ENCODE measurements around the gene MYPOP. TPM values are rescaled to one million over a fixed set of nuclear protein-coding genes. Genes with fewer than 3 reads are reported as not detected.
"Not testable (repeated sequence)": the region's sequence is repeated elsewhere in the genome, so short reads cannot be mapped to it uniquely, and the experiment has no call there.

The MYPOP gene
- total RNA-seq, 2 donors from 2014 or later, result 10.4 to 11.9 TPM

DNA sequence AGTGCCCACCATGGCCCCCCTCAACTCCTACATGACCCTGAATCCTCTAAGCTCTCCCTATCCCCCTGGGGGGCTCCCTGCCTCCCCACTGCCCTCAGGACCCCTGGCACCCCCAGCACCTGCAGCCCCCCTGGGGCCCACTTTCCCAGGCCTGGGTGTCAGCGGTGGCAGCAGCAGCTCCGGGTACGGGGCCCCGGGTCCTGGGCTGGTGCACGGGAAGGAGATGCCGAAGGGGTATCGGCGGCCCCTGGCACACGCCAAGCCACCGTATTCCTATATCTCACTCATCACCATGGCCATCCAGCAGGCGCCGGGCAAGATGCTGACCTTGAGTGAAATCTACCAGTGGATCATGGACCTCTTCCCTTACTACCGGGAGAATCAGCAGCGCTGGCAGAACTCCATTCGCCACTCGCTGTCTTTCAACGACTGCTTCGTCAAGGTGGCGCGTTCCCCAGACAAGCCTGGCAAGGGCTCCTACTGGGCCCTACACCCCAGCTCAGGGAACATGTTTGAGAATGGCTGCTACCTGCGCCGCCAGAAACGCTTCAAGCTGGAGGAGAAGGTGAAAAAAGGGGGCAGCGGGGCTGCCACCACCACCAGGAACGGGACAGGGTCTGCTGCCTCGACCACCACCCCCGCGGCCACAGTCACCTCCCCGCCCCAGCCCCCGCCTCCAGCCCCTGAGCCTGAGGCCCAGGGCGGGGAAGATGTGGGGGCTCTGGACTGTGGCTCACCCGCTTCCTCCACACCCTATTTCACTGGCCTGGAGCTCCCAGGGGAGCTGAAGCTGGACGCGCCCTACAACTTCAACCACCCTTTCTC is 30.1 kb downstream of the MYPOP start:
- DNase-seq (no peak), ATAC-seq (no peak)
- intact Hi-C loops (cut with DNase I, micrococcal nuclease), result no loop called here

DNA sequence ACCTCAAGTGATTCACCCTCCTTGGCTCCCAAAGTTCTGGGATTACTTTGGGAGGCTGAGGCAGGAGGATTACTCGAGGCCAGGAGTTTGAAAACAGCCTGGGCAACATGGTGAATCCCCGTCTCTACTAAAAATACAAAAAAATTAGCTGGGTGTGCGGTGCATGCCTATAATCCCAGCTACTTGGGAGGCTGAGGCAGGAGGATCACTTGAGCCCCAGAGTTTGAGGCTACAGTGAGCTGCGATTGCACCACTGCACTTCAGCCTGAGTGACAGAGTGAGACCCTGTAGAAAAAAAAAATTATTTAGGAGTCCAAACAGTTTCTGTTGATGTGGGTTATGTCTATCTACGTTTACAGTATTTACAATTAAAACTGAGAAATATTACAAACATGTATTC is 31.6 kb downstream of the MYPOP start:
- DNase-seq, result no peak
- ATAC-seq, result no peak
- intact Hi-C loops (cut with DNase I, micrococcal nuclease), result no loop called here

DNA sequence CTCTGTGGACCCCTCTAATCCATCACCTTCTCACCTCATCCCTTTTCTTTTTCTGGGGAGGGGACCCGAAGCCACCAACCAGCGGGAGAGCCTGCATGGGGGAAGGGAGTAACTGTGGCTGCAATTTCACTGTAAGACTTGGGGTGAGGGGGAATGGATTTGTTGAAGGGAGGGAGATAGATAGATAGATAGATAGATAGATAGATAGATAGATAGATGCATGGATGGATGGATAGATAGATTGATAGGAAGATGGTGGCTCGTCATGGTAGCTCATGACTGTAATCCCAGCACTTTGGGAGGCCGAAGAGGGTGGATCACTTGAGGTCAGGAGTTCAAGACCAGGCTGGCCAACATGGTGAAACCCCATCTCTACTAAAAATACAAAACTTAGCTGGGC is 35.2 kb downstream of the MYPOP start:
- ATAC-seq; intact Hi-C loops (cut with DNase I, micrococcal nuclease): not testable (repeated sequence)

DNA sequence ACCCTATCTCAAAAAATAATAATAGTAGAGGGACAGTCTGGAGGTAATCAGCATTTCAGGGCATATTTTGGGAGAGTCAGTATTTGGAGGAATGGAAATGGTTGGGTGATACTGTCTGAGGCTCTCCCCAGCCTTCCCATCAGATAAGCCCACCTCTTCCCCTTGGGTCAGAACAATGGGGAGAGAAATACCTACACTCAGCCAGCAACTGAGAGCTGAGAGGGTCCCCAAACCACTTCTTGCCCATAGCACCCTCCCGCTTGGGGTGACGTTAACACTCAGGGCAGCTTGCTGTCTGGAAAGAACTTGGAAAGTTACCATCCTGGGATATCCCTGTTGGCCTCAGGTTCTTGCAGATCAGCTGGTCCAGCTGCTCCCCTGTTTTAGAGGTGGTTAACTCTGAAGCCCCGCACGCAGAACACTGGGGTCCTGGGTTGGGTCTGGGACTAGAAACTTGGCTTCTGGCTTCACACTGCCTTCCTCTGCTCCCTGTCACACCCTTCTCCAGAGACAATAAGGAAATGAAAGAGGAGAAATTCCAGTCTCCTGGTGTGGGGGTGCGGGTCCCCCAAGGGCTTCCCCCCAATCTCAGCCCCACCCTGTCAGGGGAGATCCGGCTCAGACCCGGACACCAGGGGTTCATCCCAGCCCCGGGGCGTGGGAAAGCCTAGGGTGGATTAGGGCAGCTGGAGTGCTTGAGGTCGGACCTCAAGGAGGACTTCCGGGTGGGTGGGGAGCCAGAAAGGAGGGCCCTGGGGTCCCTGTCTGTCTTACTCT is 35.8 kb downstream of the MYPOP start:
- DNase-seq, result peak; percentile 58 to 65
- intact Hi-C loops (cut with DNase I, micrococcal nuclease), result no loop called here
- ATAC-seq, result peak; percentile 27

More for the DNA sequence above, 35.2 kb downstream of the MYPOP start:
- DNase-seq, result not testable (repeated sequence)

GRCh38 chr19:45865269-45865948 is 37.0 kb downstream of the MYPOP start:
- intact Hi-C loops (cut with DNase I, micrococcal nuclease), result no loop called here
- DNase-seq (peak; percentile 50 to 70), ATAC-seq (peak; percentile 11)

- no peak for DNase-seq
- intact Hi-C loops (cut with DNase I, micrococcal nuclease), result no loop called here
These were observed 37.8 kb downstream of the MYPOP start for GRCh38 chr19:45864629-45865082.

DNA sequence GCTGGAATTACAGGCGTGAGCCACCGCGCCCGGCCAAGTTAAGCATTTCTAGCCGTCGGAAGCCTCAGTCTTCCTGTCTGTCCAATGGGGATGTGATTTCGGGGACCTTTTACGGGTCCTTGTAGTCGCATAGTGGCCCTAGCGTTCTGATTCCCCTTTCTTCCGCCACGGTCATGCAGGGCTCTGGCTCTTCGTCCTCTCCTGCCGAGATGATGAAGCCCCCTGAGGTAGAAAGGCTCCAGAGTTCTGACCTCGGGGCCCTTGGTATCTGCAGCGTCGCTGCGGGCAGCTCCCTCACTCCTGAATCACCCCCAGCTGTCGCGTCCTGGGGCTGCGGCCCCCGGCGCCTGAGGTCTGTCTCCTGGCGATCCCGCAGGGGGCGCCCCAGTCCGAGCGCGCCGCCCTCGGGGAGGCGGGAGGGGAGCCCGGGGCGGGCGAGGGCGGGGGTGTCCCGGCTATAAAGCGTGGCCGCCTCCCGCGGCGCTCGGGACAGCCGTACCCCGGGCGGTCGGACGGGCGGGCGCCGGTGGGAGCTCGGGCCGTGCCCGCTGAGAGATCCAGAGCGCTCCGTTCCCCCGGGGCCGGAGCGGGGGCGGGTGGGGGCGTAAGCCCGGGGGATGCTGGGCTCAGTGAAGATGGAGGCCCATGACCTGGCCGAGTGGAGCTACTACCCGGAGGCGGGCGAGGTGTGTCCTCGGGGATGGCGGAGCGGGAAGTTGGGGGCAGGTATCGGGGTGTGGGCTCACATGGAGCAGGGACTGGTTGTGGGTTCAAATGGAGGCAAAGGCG is 38.4 kb downstream of the MYPOP start, which contains the start of gene FOXA3:
Gene FOXA3 (plus strand): TSS at position 487 of the 789 bp plus-strand sequence. CDS start 131 bp downstream, at position 618.
- ATAC-seq, result peak; percentile 67
- DNase-seq, result peak; percentile 68 to 77
- intact Hi-C loops (cut with DNase I, micrococcal nuclease), result no loop called here

More at GRCh38 chr19:45864629-45865082, 37.8 kb downstream of the MYPOP start:
- no peak for ATAC-seq

- no peak for ATAC-seq
- peak in 1 of 2 donors; percentile 48 for DNase-seq
- intact Hi-C loops (cut with DNase I, micrococcal nuclease), result no loop called here
These were observed 39.0 kb downstream of the MYPOP start for GRCh38 chr19:45863335-45863839.

DNA sequence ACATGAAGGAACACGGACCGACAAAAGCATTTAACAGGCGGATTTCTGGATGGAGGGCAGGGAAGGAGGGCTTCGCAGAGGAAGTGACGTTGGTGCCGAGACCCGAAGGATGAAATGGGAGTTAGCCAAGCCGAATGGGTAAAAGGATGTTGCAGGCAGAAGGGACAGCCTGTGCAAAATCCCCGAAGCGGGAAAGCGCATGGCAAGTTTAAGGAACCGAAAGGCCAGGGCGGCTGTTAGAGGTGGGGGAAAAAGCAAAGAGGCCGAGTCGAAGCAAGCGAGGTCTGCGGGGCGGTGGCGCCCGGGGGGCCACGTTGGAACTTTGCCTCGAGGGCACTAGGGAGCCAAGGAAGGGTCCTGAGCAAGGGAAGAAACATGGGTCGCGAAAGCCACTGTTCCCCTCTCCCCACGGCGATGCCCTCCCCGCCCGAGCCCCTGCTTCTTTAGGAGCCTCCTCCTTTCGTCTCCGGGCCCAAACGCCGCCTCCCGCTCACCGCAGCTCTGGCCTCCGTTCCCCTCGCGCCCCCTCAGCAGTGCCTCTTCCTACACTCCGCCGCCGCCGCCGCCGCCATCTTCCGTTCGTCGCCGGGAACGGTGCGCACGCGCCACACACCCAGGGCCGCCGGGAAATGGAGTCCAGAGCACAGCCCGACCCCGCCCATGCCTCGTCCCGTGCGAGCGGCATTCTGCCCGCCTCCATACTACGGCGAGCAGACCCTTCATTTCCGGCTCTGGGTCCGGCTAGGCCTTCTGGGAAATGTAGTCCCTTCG is 39.7 kb downstream of the MYPOP start, which contains the start of gene SYMPK:
Gene SYMPK (minus strand): TSS at position 584 of the 771 bp plus-strand sequence. CDS start 8,652 bp downstream, outside the sequence.
- peak; percentile 99 for DNase-seq
- ATAC-seq, result peak; percentile 81
- intact Hi-C loops (cut with DNase I, micrococcal nuclease), result no loop called here

- no peak for DNase-seq
- intact Hi-C loops (cut with DNase I, micrococcal nuclease), result no loop called here
- peak; percentile 46 for ATAC-seq
These were observed 40.2 kb downstream of the MYPOP start for GRCh38 chr19:45862271-45862563.

DNA sequence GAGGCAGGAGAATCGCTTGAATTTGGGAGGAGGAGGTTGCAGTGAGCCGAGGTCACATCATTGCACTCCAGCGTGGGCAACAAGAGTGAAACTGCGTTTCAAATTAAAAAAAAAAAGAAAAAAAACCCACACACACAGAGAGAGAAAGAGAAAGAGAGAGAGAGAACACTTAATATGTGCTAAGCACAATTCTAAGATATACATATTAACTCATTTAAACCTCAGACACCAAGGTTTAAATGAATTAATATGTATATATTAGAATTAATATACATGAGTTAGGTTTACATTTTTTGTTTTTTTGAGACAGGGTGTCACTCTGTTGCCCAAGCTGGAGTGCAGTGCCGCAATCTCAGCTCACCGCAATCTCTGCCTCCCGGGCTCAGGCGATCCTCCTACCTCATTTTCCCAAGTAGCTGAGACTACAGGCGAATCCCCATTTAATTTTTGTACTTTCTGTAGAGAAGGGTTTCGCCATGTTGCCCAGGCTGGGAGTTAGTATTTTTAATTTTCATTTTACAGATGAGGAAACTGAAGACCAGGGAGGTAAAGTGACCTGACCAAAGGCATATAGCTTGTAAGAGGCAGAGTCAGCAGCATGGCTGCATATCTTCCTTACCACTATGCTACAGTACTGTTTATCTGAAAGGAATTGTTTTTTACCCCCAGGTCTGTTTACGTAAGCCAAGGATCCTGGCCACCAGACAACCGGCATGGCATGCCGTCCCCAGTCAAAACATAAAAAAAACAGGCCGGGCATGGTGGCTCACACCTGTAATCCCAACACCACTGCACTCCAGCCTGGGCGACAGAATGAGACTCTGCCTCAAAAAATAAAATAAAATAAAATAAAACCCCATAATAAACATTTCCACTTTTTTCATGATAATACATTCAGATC is 41.8 kb downstream of the MYPOP start:
- DNase-seq (no peak), ATAC-seq (no peak)
- intact Hi-C loops (cut with DNase I, micrococcal nuclease), result no loop called here

DNA sequence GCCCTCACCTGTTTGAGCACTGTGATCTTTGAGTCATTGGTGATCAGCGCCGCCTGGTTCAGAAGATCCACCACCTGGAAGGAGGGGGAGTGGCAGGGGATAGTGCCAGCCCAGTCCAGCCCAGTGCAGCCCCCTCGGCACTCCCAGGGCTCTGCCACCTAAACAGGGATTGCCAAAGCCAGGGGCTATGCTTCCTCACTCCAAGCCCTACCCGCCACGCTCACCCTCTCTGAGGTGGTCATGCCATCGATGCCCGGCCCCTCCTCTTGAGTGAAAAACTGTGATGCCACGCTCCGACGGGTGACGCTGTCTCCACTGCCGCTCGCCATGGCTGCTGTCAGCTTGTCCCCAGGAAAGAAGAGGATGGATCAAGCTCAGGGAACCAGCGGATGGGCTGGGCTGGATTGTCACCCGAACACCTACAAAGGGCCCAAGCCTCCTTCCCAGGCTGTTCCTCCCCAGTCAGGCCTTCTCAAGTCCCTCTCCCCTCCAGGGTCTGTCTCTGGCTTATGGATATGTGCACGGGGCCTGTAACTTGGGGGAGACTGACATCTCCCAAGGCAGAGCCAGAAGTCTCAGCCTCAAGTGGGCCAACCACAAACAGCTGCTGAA is 48.1 kb downstream of the MYPOP start:
- ATAC-seq (no peak), DNase-seq (no peak)
- intact Hi-C loops (cut with DNase I, micrococcal nuclease), result no loop called here

DNA sequence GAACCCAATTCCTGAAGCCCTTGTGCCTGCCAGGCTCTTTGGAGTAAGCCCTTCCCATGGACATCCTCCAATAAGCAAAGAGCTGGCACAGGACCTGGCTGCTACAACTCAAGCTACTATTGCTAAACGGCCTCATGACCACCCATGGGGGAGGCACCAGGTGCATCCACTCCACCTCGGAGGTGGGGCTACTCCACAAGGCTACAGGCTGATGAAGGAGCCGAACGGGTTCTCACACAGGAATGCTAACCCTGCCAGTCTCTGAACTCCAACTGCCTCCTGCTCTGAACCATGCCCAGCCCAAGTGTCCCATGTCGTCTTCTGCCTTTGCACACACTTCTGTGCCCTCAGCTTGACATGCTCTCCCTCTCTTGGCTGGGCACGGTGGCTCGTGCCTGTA is 49.4 kb downstream of the MYPOP start:
- ATAC-seq, result no peak
- intact Hi-C loops (cut with DNase I, micrococcal nuclease), result no loop called here

DNA sequence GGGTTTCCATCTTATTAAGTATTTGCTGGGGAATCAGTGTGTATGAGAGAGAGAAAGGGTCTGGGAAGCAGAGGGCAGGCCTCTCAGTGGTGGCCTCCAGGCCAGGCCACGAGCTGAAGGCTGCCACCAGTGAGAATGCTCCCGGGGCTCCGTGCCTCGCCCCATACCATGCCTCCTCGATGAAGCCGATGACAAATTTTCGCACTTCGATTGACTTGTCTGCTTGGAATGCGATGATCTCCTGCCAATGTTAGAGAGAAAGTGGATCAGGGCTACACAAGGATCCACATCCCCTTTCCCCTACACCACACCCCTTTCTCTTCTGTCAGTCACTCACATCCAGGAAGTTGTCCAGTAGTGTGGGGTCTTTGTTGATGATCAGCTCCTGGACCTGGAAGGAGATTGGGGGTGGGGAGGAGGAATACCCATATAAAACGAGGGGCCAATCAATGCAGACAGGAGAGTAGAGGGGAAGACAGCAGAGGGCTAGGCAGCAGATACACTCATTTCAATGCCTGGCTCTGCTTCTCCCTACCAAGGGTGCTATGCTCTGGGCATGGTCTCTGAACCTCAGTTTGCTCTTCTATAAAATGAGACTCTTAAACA is 50.2 kb downstream of the MYPOP start:
- intact Hi-C loops (cut with DNase I, micrococcal nuclease), result no loop called here
- DNase-seq, result no peak
- no peak for ATAC-seq

More for the DNA sequence above, 49.4 kb downstream of the MYPOP start:
- DNase-seq, result no peak

DNA sequence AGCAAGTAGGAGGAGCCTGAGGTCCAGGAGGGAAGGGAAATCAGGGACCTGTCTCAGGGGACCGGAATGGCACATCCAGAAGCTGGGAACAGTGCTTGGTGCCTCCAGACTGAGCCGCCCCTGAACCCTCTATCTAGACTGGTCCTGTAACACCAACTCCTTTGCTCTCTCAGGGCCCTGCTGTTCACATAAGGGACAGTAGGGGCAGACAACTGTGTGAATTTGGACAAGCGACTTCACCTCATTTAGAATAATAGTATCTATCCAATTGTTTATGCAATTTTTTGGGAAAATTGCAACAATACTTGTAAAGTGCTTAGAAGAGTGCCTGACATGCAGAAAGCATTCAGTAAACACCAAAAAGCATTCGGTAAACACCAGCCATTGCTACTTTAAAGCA is 53.5 kb downstream of the MYPOP start:
- intact Hi-C loops (cut with DNase I, micrococcal nuclease), result no loop called here
- DNase-seq, result no peak
- no peak for ATAC-seq

- no peak for ATAC-seq
These were observed 54.8 kb downstream of the MYPOP start for GRCh38 chr19:45847663-45848062.

More at GRCh38 chr19:45847663-45848062, 54.8 kb downstream of the MYPOP start:
- intact Hi-C loops (cut with DNase I, micrococcal nuclease), result no loop called here
- no peak for DNase-seq
